Naive thymus-derived CD8-positive, alpha-beta T cell (primary cell): ENCODE measurements around the gene ZNF10. TPM values are rescaled to one million over a fixed set of nuclear protein-coding genes. Genes with fewer than 3 reads are reported as not detected.

Experiments
- ATAC-seq, 2 donors: fragments of 150-1000 bp; cut with Tn5 transposase in 1 of 2; sonication (Bioruptor Pico), chemical (Tn5 transposase) in 1 of 2; 1 replicate in 1 of 2; 2 replicates in 1 of 2; pipeline ENCODE4 v1.10.0; 2021; ENCODE audit warnings: mild to moderate bottlenecking in 2 of 2, moderate library complexity in 2 of 2
- POLR2A ChIA-PET: fragments of 350-600 bp; sonication (Branson Sonifier 250); formaldehyde crosslinking; loops from one replicate; lab custom pipeline; 2021; ENCODE audit warnings: antibody characterized with exemption; lab: Charles Lee
- DNase-seq, 10 donors: peaks; one replicate each; pipeline versions ENCODE4 v3.0.0 to v3.0.0-alpha.2; 2020 to 2022
- H3K27ac Mint-ChIP-seq, 10 donors: one replicate each; pipeline ENCODE4 v1.8.0; 2020 to 2022; ENCODE audit warnings: mild to moderate bottlenecking in 10 of 10, mixed read lengths in 10 of 10, moderate library complexity in 4 of 10, inconsistent platforms in 1 of 10
- H3K27me3 Mint-ChIP-seq, 5 donors: one replicate each; pipeline ENCODE4 v1.8.0; 2021 to 2022; ENCODE audit warnings: mixed read lengths in 5 of 5
- H3K36me3 Mint-ChIP-seq, 3 donors: one replicate each; pipeline ENCODE4 v1.8.0; 2020 to 2022; ENCODE audit warnings: mixed read lengths in 3 of 3, mild to moderate bottlenecking in 2 of 3, inconsistent platforms in 1 of 3
- H3K4me1 Mint-ChIP-seq, 4 donors: one replicate each; pipeline ENCODE4 v1.8.0; 2021 to 2022; ENCODE audit warnings: mixed read lengths in 4 of 4
- H3K4me3 Mint-ChIP-seq, 10 donors: one replicate each; pipeline ENCODE4 v1.8.0; 2020 to 2022; ENCODE audit warnings: mild to moderate bottlenecking in 10 of 10, mixed read lengths in 10 of 10, moderate library complexity in 6 of 10, inconsistent platforms in 1 of 10
- H3K9me3 Mint-ChIP-seq, 9 donors: one replicate each; pipeline ENCODE4 v1.8.0; 2020 to 2022; ENCODE audit warnings: mixed read lengths in 9 of 9, mild to moderate bottlenecking in 3 of 9, inconsistent platforms in 1 of 9, moderate library complexity in 1 of 9
- polyA plus RNA-seq, 3 donors: library from polyadenylated mRNA; unstranded; fragments of 300-500 nt; fragmentation: Illumina TruSeq; gene quantifications; one replicate each; pipeline ENCODE4 v1.2.3, GENCODE V29; 2021
- total RNA-seq, 8 experiments: library from RNA in 2 of 8; stranded (reverse) in 2 of 8; gene quantifications; one replicate each; pipeline ENCODE4 v1.2.3 and lab custom pipeline; 2021 to 2026

The ZNF10 gene
- 10 to 100 TPM; 24.3 TPM for total RNA-seq
- polyA plus RNA-seq = 10 to 100 TPM; 12.7 to 15.1 (median 14.1) TPM
- 4.9 to 56.9 (median 18.4) reads per million in 6 experiments for total RNA-seq (lab: John Stamatoyannopoulos, UW)

DNA sequence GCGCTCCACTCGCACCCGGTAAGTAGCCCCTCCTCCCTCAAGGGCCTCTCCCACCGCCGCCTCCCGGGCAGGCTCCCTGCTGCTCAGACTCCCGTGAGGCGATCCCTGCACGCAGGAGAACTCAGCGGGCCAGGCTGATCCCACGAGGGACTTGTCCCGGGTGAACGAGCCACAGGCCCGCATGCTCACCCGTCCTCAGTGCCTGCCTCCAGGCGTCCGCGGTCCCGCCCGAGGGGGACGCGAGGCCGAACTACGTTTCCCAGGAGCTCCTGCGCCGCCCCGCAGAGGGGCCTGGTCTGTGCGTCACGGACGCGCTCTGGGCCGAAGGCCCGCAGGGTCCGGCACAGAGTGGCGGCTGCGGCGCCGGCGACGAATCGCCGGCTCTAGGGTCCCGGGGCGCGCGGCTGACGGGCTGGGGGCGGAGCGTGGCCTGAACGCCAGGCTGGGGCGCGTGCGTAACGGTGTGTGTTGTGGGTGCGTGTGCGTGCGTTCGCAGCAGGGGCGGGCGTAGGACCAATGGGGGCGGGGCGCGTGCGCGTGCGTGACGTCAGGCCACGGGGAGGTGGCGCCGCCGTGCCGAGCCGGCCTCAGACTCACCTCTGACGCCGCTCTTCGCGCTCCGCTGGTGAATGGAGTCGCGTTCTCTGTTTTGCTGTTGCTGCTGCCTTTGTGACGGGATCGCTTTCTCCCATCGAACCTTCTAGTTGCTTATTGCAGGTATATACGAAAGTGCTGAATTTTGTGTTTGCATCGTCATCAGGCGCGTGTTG is at the start of gene ZNF10, which contains the start of gene ZNF891:
ZNF10 (plus strand) TSS at position 590 of the 770 bp plus-strand sequence. CDS start 13,866 bp downstream, outside the sequence.
ZNF891 (minus strand) TSS at position 237 of the 770 bp plus-strand sequence. CDS start 8,356 bp downstream, outside the sequence.
- Mint-ChIP-seq H3K36me3 (peaks cover 42 to 76% (median 66%) of the 10 kb centered on the region in 3 donors), H3K27me3 (no peaks in the 10 kb centered on the region), H3K9me3 (peaks cover 12 to 90% (median 36%) of the 10 kb centered on the region in 9 donors), H3K27ac (peak within 1 kb of the TSS; percentile 97 to 100 (median 100)), H3K4me1 (peaks cover 11 to 27% (median 26%) of the 10 kb centered on the region in 4 donors), H3K4me3 (peak within 1 kb of the TSS; percentile 90 to 98 (median 96))
- DNase-seq = peak; percentile 94 to 99 (median 97)
- POLR2A ChIA-PET = interaction anchor here (0.8 to 2.8 kb wide), 11 partner anchors 9 to 296 kb away, joined by 3 to 16 read pairs (median 4); partner anchors contain the start of genes ZNF26, ZNF268 and ZNF84
- peak; percentile 79 to 87 for ATAC-seq

DNA sequence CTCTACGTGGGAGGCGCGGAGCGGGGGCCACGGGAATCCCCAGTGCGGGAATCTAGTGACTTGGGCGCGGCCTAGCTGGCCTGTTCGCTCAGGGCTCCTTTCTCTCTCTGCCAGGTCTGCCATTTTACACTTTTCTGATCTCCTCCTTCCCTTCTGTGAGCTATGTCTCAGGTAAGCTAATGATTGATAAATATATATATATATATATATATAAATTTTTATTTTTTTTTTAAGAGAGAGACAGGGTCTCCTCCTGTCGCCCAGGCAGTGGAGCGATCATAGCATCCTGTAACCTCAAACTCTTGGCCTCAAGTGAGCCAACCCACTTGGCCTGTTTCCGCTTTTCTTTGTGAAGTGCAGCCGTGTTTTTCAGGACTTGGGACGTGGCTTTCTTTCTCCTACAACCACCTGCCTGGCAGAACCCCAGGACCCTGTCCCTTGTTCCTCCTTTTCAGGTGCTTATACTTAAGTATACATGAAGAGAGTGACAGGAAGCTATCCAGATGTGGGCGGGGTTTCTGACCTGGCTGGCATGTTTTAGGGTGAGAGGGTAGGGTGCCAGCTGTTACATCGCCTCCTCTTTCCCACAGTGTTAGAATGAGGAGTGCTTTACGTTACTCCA is 49.2 kb upstream of the ZNF10 start:
- Mint-ChIP-seq H3K27ac (peak overlapping the region in 3 of 10 donors; percentile 31 to 85 (median 84)), H3K4me1 (peaks cover 1 to 18% (median 10%) of the 10 kb centered on the region in 4 donors), H3K27me3 (no peaks in the 10 kb centered on the region), H3K9me3 (peaks cover 0 to 73% (median 39%) of the 10 kb centered on the region in 9 donors), H3K36me3 (peaks cover 47 to 65% (median 49%) of the 10 kb centered on the region in 3 donors), H3K4me3 (peak overlapping the region in 1 of 10 donors; percentile 61)
- no peak for DNase-seq
- POLR2A ChIA-PET = interaction anchor here (0.9 to 1.8 kb wide), 7 partner anchors 43 to 194 kb away, joined by 3 to 15 read pairs (median 4); partner anchors contain the start of genes CHFR, ZNF10, ZNF268 and ZNF84
- no peak for ATAC-seq

DNA sequence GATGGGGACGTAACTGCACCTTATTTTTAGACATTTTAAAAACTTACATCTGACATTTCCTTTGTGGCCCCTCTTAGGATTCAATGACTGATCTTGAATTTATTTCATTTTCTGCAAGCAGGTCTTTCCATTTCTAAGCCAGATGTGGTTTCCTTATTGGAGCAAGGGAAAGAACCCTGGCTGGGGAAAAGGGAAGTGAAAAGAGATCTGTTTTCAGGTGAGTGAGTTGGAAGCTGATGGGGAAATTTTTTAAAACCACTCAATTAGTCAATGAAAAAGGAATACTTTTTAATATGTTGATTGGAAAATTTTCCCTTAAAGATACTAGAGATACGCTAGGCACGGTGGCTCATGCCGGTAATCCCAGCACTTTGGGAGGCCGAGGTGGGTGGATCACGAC is 47.1 kb upstream of the ZNF10 start:
- Mint-ChIP-seq H3K9me3 (peaks cover 10 to 71% (median 38%) of the 10 kb centered on the region in 9 donors), H3K36me3 (peaks cover 50 to 73% (median 68%) of the 10 kb centered on the region in 3 donors), H3K27me3 (no peaks in the 10 kb centered on the region)

DNA sequence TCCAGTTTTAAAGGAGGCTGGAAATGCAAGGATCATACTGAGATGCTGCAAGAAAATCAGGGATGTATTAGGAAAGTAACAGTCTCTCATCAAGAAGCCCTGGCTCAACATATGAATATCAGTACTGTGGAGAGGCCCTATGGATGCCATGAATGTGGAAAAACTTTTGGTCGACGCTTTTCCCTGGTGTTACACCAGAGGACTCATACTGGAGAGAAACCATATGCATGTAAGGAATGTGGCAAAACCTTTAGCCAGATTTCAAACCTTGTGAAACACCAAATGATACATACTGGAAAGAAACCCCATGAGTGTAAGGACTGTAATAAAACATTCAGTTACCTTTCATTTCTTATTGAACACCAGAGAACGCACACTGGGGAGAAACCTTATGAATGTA is 24.8 kb upstream of the ZNF10 start:
- peaks cover 12 to 100% (median 45%) of the 10 kb centered on the region in 9 donors for H3K9me3 Mint-ChIP-seq
- H3K4me1 Mint-ChIP-seq = no peaks in the 10 kb centered on the region
- POLR2A ChIA-PET = no interaction called here
- H3K27me3 Mint-ChIP-seq = no peaks in the 10 kb centered on the region
- H3K27ac Mint-ChIP-seq = no peak overlapping the region
- DNase-seq (no peak), ATAC-seq (no peak)
- peak overlapping the region in 1 of 10 donors; percentile 32 for H3K4me3 Mint-ChIP-seq
- H3K36me3 Mint-ChIP-seq = peaks cover 75 to 97% (median 77%) of the 10 kb centered on the region in 3 donors

More for the DNA sequence above, 47.1 kb upstream of the ZNF10 start:
- Mint-ChIP-seq H3K4me3 (peak overlapping the region in 3 of 10 donors; percentile 22 to 45 (median 28)), H3K27ac (peak overlapping the region in 1 of 10 donors; percentile 4), H3K4me1 (peaks cover 1 to 18% (median 10%) of the 10 kb centered on the region in 4 donors)
- ATAC-seq (no peak), DNase-seq (no peak)
- POLR2A ChIA-PET = interaction anchor here (1.3 kb wide), 1 partner anchor 98 kb away, joined by 3 read pairs; no protein-coding TSS in a partner anchor

DNA sequence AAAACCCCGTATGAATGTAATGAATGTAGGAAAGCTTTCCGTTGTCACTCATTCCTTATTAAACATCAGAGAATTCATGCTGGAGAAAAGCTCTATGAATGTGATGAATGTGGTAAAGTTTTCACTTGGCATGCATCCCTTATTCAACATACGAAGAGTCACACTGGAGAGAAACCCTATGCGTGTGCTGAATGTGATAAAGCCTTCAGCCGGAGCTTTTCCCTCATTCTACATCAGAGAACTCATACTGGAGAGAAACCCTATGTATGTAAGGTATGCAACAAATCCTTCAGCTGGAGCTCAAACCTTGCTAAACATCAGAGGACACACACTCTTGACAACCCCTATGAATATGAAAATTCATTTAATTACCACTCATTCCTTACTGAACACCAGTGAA is 24.2 kb upstream of the ZNF10 start:
- H3K4me1 Mint-ChIP-seq = no peaks in the 10 kb centered on the region
- H3K9me3 Mint-ChIP-seq = peaks cover 9 to 100% (median 40%) of the 10 kb centered on the region in 9 donors
- H3K36me3 Mint-ChIP-seq = peaks cover 69 to 97% (median 70%) of the 10 kb centered on the region in 3 donors
- no peak overlapping the region for H3K27ac Mint-ChIP-seq
- ATAC-seq = no peak
- H3K4me3 Mint-ChIP-seq = no peak overlapping the region
- peak in 1 of 10 donors; percentile 14 for DNase-seq
- POLR2A ChIA-PET = no interaction called here
- no peaks in the 10 kb centered on the region for H3K27me3 Mint-ChIP-seq

DNA sequence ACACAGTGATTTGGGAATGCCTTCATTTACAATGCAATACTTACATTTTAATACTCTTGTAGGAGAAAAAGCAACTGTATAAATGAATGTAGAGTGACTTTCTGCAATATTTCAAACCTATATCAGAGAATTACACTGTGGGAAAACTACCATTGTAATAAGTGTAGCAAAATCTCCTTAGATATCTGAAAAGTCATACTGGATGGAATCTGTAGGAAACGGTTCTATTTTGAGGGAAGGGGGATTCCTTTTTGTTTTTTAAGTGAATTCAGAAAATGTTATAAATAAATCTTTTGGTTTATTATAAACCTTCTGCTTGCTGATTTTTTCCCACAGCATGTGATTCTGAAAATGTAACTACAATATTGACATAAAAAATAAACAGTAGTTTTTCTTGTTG is 23.3 kb upstream of the ZNF10 start:
- Mint-ChIP-seq H3K4me1 (peaks cover 0 to 2% (median 0%) of the 10 kb centered on the region in 4 donors), H3K27ac (no peak overlapping the region), H3K9me3 (peaks cover 6 to 100% (median 38%) of the 10 kb centered on the region in 9 donors), H3K4me3 (no peak overlapping the region), H3K27me3 (no peaks in the 10 kb centered on the region), H3K36me3 (peaks cover 63 to 95% (median 66%) of the 10 kb centered on the region in 3 donors)
- POLR2A ChIA-PET = no interaction called here
- no peak for DNase-seq
- no peak for ATAC-seq

DNA sequence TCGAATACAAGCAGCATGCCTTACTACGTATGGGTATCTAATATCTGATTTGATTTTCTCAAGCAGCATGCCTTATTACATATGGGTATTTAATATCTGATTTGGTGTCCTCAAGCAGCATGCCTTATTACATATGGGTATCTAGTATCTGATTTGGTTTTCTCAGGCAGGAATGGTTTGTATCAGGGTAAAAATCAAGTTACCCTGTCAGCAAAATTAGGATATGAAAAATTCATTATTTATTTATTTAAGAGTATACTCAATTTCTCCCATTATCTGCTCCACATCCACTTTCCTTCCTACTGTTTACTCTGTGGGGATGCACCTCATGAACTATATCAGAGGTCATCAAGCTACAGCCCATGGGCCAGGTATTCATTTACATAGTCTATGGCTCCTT is 22.3 kb upstream of the ZNF10 start:
- Mint-ChIP-seq H3K36me3 (peaks cover 55 to 91% (median 64%) of the 10 kb centered on the region in 3 donors), H3K9me3 (peaks cover 9 to 98% (median 35%) of the 10 kb centered on the region in 9 donors)

DNA sequence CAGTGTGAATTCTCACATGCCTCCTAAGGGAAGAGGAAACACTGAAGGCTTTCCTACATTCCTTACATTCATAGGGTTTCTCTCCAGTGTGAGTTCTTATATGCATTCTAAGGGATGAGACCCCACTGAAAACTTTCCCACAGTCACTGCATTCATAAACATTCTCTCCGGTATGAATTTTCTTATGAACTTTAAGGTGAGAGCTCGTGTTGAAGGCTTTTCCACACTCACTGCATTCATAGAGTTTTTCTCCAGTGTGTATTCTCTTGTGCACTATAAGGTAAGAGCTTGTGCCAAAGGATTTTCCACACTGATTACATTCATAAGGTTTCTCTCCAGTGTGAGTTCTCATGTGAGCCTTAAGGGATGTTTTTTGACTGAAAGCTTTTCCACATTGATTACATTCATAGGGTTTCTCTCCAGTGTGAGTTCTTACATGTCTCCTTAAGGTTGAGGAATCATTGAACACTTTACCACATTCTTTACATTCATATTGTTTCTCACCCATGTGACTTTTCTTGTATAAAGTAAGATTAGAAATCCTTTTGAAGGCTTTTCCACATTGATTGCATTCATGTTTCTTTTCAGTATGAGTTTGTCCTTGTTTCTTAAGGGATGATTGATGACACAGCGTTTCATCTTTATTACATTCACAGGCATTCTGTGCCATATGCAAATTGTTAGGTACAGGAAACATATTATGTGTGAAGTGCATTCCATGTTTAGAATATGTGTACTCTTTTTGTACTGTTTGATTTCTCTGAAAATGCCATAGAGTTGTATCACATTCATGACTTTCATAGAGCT is 9.8 kb upstream of the ZNF10 start:
- Mint-ChIP-seq H3K4me3 (peak overlapping the region in 1 of 10 donors; percentile 20), H3K36me3 (peaks cover 60 to 83% (median 69%) of the 10 kb centered on the region in 3 donors), H3K27ac (peak overlapping the region in 1 of 10 donors; percentile 59), H3K9me3 (peaks cover 24 to 96% (median 50%) of the 10 kb centered on the region in 9 donors), H3K27me3 (no peaks in the 10 kb centered on the region), H3K4me1 (peaks cover 0 to 3% (median 0%) of the 10 kb centered on the region in 4 donors)
- DNase-seq (no peak), ATAC-seq (no peak)
- POLR2A ChIA-PET = interaction anchor here (1.4 kb wide), 1 partner anchor 10 kb away, joined by 4 read pairs; the partner anchor contains the start of genes ZNF10 and ZNF891

More for the DNA sequence above, 22.3 kb upstream of the ZNF10 start:
- POLR2A ChIA-PET = no interaction called here
- Mint-ChIP-seq H3K4me1 (peaks cover 0 to 2% (median 0%) of the 10 kb centered on the region in 4 donors), H3K4me3 (no peak overlapping the region), H3K27me3 (no peaks in the 10 kb centered on the region), H3K27ac (no peak overlapping the region)
- DNase-seq = no peak
- no peak for ATAC-seq

DNA sequence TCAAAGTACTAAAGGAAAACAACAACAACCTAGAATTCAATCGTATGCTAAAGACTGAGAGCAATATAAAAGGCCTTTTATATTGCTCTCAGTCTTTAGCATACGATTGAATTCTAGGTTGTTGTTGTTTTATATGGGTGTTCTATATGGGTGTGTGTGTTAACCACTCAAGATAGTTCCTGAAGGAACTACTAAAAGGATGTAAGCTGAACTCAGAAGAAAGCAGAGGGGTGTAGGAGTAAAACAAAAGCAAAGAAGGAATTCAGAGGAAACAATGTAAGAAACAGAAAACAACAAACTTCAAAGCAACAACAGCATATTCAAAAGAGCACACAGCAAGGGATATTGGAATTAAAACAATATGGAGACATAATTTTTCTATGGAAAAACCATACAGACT is 5.8 kb upstream of the ZNF10 start:
- POLR2A ChIA-PET = no interaction called here
- H3K27ac Mint-ChIP-seq = no peak overlapping the region
- H3K27me3 Mint-ChIP-seq = no peaks in the 10 kb centered on the region
- peak overlapping the region in 2 of 10 donors; percentile 22 to 25 for H3K4me3 Mint-ChIP-seq
- peaks cover 0 to 94% (median 34%) of the 10 kb centered on the region in 9 donors for H3K9me3 Mint-ChIP-seq
- ATAC-seq (no peak), DNase-seq (no peak)
- H3K4me1 Mint-ChIP-seq = peaks cover 0 to 7% (median 3%) of the 10 kb centered on the region in 4 donors
- peaks cover 51 to 83% (median 66%) of the 10 kb centered on the region in 3 donors for H3K36me3 Mint-ChIP-seq

DNA sequence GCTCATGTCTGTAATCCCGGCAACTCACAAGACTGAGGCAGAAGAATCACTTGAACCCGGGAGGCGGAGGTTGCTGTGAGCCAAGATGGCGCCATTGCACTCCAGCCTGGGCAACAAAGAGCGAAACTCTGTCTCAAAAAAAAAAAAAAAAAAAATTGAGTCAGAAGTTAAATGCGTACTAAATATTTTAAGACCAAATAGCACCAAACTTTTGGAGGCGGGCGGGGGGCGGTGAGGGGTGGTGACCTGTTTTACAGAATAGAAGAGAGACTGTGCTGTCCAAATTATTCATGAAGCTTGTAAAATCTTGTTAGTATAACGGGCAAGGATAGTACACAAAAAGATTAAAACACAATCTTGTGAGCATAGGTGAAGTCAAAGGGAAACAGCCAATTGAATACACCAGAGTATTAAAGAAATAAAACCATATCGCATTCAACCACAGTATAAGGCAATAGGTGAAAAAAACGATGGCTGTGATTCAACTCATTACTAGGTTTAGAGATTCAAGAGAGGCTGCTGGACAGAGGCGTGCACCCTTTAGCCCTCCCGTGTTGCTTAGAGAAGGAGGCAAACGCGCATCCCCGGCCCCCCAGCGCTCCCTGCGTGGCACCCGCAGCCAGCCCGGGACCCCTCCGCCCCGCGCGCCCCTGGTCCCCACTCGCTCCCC is 924 bp upstream of the ZNF10 start:
- Mint-ChIP-seq H3K4me3 (peak overlapping the region; percentile 90 to 98 (median 96)), H3K9me3 (peaks cover 11 to 90% (median 35%) of the 10 kb centered on the region in 9 donors), H3K4me1 (peaks cover 11 to 27% (median 24%) of the 10 kb centered on the region in 4 donors), H3K27ac (peak overlapping the region; percentile 84 to 100 (median 100)), H3K36me3 (peaks cover 40 to 76% (median 64%) of the 10 kb centered on the region in 3 donors), H3K27me3 (no peaks in the 10 kb centered on the region)
- ATAC-seq (peak; percentile 8 to 11), DNase-seq (peak in 3 of 10 donors; percentile 7 to 63 (median 25))
- POLR2A ChIA-PET = interaction anchor here (0.7 to 2.8 kb wide), 7 partner anchors 48 to 368 kb away, joined by 3 to 16 read pairs (median 4); partner anchors contain the start of genes ANKLE2, ZNF268 and ZNF84

DNA sequence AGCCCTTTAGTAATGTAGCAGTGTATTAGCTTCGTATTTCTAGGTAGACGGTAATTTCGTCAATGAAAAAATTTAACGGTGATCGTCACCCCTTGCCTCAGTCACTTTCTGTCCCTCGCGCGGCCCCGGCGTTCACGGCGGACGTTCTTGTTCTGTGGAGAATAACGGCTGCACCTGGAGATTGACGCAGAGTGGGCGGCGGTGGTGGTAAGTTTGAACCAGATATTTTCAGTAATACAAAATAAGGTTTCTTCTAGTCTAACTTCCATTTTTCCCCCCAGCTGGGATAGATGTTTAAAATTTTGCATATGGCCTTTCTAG is 341 bp downstream of the ZNF10 start:
- Mint-ChIP-seq H3K36me3 (peaks cover 43 to 76% (median 66%) of the 10 kb centered on the region in 3 donors), H3K27me3 (no peaks in the 10 kb centered on the region), H3K4me3 (peak overlapping the region; percentile 90 to 98 (median 96)), H3K4me1 (peaks cover 14 to 27% (median 26%) of the 10 kb centered on the region in 4 donors), H3K9me3 (peaks cover 17 to 90% (median 41%) of the 10 kb centered on the region in 9 donors), H3K27ac (peak overlapping the region; percentile 97 to 100 (median 100))
- ATAC-seq = peak; percentile 22 to 44
- POLR2A ChIA-PET = interaction anchor here (1.0 to 2.8 kb wide), 9 partner anchors 10 to 297 kb away, joined by 3 to 16 read pairs (median 4); partner anchors contain the start of genes ZNF26, ZNF268 and ZNF84
- DNase-seq = peak in 6 of 10 donors; percentile 26 to 81 (median 70)
